HG03469 (cell line): Measurements from ENCODE around the gene CACNA1E.

Experiments used
- ATAC-seq: cut with Tn5 transposase; IDR thresholded peaks from one replicate; pipeline ENCODE4 v1.9.1; 2021; ENCODE audit warnings: mild to moderate bottlenecking, moderate library complexity, moderate number of reproducible peaks; ENCODE audit not compliant: unreplicated experiment

Gene CACNA1E

GRCh38 chr1:181674617-181675016 lies 191.3 kb downstream of the CACNA1E start:
- no peak for ATAC-seq

GRCh38 chr1:181675091-181675917 lies 192.0 kb downstream of the CACNA1E start:
- ATAC-seq: no peak

DNA sequence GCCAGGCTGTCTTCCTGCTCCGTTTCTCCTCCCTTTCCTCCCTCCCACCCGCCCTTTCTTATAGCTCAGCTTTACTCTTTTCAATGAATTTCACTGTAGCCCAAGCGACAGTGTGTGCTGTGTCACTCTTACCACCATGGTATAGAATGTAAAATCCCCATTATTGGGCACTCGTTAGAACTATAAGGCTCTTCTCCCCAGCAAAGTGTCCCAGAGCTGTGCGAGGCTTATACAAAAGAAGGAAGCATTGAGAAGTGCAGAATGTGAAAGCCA lies 192.5 kb downstream of the CACNA1E start:
- no peak for ATAC-seq

GRCh38 chr1:181676269-181676668 lies 193.0 kb downstream of the CACNA1E start:
- ATAC-seq: no peak

GRCh38 chr1:181680332-181680731 lies 197.0 kb downstream of the CACNA1E start:
- no peak for ATAC-seq

GRCh38 chr1:181680871-181681270 lies 197.6 kb downstream of the CACNA1E start:
- ATAC-seq: no peak

- ATAC-seq: no peak
Measured at GRCh38 chr1:181685211-181685610, 201.9 kb downstream of the CACNA1E start.

GRCh38 chr1:181701891-181702290 lies 218.6 kb downstream of the CACNA1E start:
- ATAC-seq: no peak

GRCh38 chr1:181704546-181704945 lies 221.2 kb downstream of the CACNA1E start:
- no peak for ATAC-seq

DNA sequence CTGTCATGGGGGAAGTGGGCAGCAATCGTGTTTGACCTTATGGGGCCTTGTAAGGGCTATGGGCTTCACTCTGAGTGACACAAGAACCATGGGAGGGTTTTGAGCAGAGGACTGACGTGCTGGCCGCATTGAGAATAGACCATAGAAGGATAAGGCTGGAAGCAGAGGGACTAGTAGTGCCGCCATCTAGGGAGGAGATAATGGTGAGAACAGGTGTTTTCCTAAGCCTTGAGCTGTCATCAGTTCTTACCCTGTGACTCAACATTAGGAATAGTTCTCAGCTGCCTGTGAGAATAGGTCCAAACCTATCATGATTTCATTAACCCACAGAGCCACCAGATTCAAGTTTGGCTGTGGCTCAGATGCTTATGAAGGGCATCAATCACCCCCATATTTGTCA lies 228.5 kb downstream of the CACNA1E start:
- ATAC-seq: no peak

- ATAC-seq: no peak
Measured at GRCh38 chr1:181712711-181713110, 229.4 kb downstream of the CACNA1E start.

DNA sequence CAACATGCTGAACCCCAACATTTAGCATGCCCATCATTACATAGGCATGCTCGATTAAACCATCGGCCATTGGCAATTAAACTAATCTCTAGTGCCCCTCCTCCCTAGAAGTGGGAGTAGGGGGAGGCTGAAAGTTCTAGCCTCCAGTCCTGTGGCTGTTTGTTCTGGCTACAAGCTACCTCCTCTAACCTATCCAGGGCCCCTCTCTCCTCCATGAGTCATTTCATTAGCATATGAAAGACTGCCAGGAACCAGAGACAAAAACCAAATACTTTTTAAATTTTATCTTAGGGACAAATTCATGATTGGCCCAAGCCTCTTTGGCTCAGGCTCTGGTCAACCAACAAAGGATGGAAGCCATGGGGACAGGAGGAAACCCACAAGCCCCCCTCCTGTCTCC lies 231.1 kb downstream of the CACNA1E start:
- ATAC-seq: no peak

DNA sequence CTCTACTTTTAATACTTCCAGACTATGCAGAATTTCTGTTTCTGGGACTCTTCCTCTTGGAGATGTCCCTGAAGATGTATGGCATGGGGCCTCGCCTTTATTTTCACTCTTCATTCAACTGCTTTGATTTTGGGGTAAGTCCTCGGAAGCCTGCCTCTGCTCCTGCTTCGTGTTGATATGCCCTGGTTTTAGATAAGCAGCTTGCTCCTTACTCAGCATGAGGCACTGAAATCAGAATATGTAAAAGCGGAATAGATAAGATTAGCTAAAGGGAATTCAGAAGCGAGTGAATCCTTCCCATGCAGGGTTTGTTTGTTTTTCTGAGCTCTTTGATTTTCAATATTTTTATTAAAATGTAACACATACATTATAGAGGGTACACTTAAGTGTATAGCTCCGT lies 234.7 kb downstream of the CACNA1E start:
- no peak for ATAC-seq

DNA sequence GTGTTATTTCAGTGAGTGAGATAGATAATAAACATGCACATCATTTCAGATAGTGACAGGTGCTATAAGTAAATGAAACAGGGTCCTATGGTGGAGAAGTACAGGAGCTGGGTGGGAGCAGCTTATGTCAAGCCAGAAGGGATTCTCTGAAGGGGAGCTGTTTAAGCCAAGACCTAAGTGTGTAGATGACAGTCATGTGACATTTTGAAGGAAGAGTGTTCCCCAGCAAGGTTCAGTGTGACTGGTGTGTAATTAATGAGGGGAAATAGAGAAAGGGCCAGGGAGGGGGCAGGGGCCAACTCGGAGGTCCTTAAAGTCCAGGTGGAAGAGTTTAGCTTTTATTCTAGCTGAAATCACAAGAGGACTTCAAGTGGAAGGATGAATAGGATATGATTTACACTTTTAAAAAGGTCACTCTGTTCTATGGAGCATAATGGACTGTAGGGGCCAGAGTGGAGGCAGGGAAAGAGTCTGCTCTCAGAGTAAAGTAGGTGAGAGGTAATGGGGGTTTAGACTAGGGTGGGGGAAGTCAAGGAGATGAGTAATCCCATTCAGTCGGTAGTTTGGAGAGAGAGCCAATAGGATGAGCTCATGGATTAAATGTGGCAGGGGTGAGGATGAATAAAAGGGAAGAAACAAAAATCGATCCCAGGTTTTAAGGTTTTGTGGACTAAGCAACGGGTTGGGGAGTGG lies 243.1 kb downstream of the CACNA1E start:
- ATAC-seq: no peak

DNA sequence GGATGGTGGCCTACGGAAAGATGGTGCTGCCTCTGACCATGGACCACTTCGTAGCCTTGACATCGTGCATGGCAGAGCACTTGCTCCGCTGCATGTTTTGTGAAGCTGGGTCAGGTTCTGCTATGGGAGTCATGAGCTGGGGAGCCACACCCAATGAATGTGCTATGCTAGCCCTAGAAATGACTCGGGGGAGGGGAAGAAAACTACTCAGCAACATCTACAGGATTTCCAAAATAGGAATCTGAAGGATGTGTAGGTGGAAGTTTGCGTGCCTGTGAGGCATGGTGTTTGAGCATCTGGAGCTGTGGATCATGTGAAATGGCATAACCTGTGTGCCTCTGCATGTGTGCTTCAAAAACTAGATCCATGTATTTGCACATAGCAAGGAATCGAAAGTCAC lies 247.3 kb downstream of the CACNA1E start:
- no peak for ATAC-seq

- no peak for ATAC-seq
Measured at GRCh38 chr1:181732218-181732990, 249.1 kb downstream of the CACNA1E start.

DNA sequence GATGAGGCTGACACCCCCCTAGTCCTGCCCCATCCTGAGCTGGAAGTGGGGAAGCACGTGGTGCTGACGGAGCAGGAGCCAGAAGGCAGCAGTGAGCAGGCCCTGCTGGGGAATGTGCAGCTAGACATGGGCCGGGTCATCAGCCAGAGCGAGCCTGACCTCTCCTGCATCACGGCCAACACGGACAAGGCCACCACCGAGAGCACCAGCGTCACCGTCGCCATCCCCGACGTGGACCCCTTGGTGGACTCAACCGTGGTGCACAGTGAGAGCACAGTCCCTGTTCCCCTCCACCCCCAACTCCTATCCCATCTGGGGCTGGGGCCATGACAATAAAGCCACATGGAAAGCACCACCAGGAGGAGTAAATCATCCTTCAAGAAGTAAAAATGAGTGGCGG lies 250.2 kb downstream of the CACNA1E start:
- no peak for ATAC-seq

- ATAC-seq: no peak
Measured at GRCh38 chr1:181737056-181737455, 253.7 kb downstream of the CACNA1E start.

- ATAC-seq: no peak
Measured at GRCh38 chr1:181739214-181739613, 255.9 kb downstream of the CACNA1E start.

DNA sequence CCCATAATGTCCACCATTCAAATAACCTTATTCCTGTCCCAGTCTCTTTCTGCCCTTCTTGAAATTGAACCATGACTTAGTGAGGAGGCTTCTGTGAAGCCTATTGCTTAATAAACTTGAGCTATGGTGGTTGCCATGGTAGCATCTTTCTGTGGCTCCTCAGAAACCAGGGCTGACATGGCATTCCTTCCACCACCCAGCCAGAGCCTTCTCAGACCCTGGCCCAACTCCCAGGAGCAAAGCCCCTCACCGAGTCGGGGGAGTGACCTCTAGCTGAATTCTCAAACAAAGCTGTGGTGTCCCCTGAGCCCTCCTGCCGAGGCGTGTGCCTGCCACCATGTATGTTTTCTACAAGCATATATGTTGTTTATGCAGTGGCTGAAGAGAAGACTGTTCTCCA lies 259.1 kb downstream of the CACNA1E start:
- ATAC-seq: no peak

DNA sequence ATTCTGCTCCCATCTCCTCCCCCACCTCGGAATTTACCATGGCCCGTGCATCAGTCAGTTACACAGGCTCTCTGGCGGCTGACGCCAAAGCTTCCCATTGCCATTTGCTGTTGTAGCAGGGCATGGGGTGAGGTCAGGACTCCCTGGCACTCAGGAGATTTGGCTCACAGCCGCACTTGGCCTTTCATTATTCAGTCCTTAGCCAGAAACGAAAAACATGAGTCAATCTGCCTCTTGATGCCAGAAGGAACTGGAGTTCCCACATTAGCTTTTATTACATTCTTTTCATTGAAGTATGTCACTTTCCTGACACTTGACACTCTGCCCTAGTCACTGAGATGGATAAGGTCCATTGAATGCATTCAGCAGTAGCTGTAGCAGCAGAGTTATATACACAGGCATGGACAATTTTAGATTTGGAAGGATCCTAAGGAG lies 260.6 kb downstream of the CACNA1E start:
- ATAC-seq: no peak

DNA sequence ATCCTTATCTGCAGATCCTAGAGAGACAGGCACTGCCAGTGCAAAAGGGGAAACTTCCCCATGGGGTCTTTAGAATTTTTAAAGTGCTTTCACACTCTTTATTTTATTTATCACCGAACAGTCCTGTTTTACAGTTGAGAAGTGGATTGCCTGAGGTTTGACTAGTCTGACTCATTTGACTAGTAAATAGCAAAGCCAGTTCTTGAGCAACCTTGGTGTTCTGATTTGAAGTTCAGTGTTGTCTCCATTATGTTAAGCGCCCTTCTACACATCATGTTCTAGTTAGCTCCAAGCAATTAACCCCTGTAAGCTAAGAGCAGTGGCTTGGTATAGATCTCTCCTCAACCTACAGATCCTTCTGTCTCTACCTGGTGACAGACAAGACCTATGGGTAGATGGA lies 262.9 kb downstream of the CACNA1E start:
- no peak for ATAC-seq
